ENCODE data around the gene SELENBP1.

DNA sequence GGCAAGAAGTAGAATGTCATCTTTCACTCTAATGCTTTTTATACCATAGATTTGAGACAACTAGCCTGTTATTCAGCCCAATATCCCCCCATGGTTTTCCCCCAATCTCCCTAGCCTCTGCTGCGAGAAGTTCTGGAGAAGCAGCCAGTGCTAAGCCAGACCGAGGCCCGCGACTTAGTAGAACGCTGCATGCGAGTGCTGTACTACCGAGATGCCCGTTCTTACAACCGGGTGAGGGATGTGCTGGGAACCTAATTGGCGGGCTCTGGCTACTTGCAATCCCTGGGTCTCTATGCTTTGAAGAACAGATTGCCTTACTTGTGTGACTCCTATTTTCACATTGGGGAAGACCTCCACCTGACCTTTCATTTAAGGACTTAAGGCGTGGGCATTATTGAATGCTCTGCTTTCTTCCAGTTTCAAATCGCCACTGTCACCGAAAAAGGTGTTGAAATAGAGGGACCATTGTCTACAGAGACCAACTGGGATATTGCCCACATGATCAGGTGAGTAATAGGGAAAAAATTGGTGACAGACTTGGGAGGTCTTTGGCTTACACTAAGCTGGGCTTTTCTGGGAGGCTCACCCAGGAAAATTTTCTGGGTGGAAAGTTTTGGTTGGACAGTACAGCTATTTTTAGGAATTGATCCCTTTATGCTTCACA is 28.8 kb upstream of the SELENBP1 start:
- TF ChIP-seq POLR2A (IDR thresholded peaks at IDR 0.05; ENCODE audit: low read depth, low read length) (0 out of 2 replicates have a peak, but pooled peaks have one; percentile 6), POLR2AphosphoS5 (IDR thresholded peaks at IDR 0.05; ENCODE audit: low read depth, low read length) (no peak; the same call in 1 of the 2 replicates)

All from GM12891 (cell line).